Adrenal gland (tissue), 12 donors: ENCODE results near the gene GPR173. TPM values are rescaled to one million over a fixed set of nuclear protein-coding genes. Genes with fewer than 3 reads are reported as not detected.

Source experiments
- DNase-seq, 7 donors: peaks; one replicate each; pipeline ENCODE4 v3.0.0-alpha.2; 2019 to 2020
- H3K27ac ChIP-seq, 5 donors: fragments of 200-600 bp; sonication (generic) in 4 of 5; 1 replicate in 3 of 5; 2 replicates in 2 of 5; pipeline versions ENCODE4 v1.5.1 to v1.8.0; 2016 to 2020; ENCODE audit warnings: mild to moderate bottlenecking in 1 of 5
- H3K27me3 ChIP-seq: fragments of 200-600 bp; 2 replicates; pipeline ENCODE4 v1.8.0; 2021
- H3K36me3 ChIP-seq, 2 donors: fragments of 200-600 bp; replicated peaks in 1 of 2; 1 replicate in 1 of 2; 2 replicates in 1 of 2; pipeline versions ENCODE4 v1.5.1 to v1.8.0; 2018 to 2022
- H3K4me1 ChIP-seq, 2 donors: fragments of 200-600 bp; replicated peaks in 1 of 2; 1 replicate in 1 of 2; 2 replicates in 1 of 2; pipeline versions ENCODE4 v1.5.1 to v1.8.0; 2018 to 2021
- H3K4me3 ChIP-seq, 4 donors: fragments of 200-600 bp; sonication (generic) in 3 of 4; one replicate each; pipeline ENCODE4 v1.5.1; 2016 to 2018
- H3K9me3 ChIP-seq, 3 donors: fragments of 200-600 bp; sonication (generic) in 1 of 3; replicated peaks in 1 of 3; 1 replicate in 2 of 3; 2 replicates in 1 of 3; pipeline versions ENCODE4 v1.5.1 to v1.8.0; 2016 to 2021
- POLR2A ChIP-seq, 2 donors: fragments of 450-650 bp; IDR thresholded peaks; one replicate each; pipeline ENCODE4 v1.6.1; 2017; ENCODE audit warnings: antibody characterized with exemption in 2 of 2, mild to moderate bottlenecking in 2 of 2, moderate library complexity in 1 of 2
- WGBS, 4 donors: extraction: QIAGEN DNeasy Blood & Tissue Kit in 2 of 4; methylation state at CpG; one replicate each; pipeline versions ENCODE4 v1.1.5 to v1.1.7; 2013 to 2017; 5-methylcytosine and 5-hydroxymethylcytosine counted together
- intact Hi-C, 2 donors: fragments of 100-400 bp; cut with DNase I; formaldehyde crosslinking; loops; one replicate each; pipeline versions ENCODE4 v1.14.1 to v1.15.0; 2022 to 2023
- polyA plus RNA-seq, 3 donors: library from polyadenylated mRNA; stranded (reverse); fragments of 200-250 nt in 2 of 3; fragments of 350-450 nt in 1 of 3; fragmentation: Illumina TruSeq in 1 of 3; extraction: RNeasy Lipid Tissue Mini Kit (QIAGEN cat#74804) in 1 of 3; gene quantifications; one replicate each; pipeline ENCODE4 v1.2.3, GENCODE V29; 2013 to 2014
- total RNA-seq, 9 donors: library from RNA; depleted of rRNA in 4 of 9; stranded (reverse); fragments of >200 nt in 4 of 9; fragments of 120-200 nt in 1 of 9; fragmentation: NEBNext Ultra II Directional in 1 of 9; extraction: Animal tissue kit (Norgen Biotek cat#: 25700) in 1 of 9; gene quantifications; one replicate each; pipeline versions ENCODE4 v1.1.0 to v1.2.4, GENCODE V29; 2013 to 2023
- TF ChIP-seq, protein P1 (sequence below), 6 experiments: fragments of 450-650 bp in 4 of 6; fragments of 200-600 bp in 2 of 6; sonication (generic) in 1 of 6; IDR thresholded peaks; 1 replicate in 5 of 6; 2 replicates in 1 of 6; pipeline versions ENCODE4 v1.5.1 to v1.8.0; 2016 to 2021; ENCODE audit warnings: antibody characterized with exemption in 6 of 6, mild to moderate bottlenecking in 2 of 6, moderate library complexity in 1 of 6
- donor health status: healthy with polysubstance abuse.
- donor health status: Bipolar disorder and iron deficiency.
- donor health status: DM: yes; HTN: yes; CAD: no.
- donor health status: DM: no; HTN: no; CAD: no.
- donor health status: DM: no; HTN: no; CAD: no.
- donor health status: DM: yes; HTN: yes; CAD: no.

GPR173 gene
- total and polyA plus RNA-seq, 12 donors = 0.61 to 5.0 (median 2.3) TPM

DNA sequence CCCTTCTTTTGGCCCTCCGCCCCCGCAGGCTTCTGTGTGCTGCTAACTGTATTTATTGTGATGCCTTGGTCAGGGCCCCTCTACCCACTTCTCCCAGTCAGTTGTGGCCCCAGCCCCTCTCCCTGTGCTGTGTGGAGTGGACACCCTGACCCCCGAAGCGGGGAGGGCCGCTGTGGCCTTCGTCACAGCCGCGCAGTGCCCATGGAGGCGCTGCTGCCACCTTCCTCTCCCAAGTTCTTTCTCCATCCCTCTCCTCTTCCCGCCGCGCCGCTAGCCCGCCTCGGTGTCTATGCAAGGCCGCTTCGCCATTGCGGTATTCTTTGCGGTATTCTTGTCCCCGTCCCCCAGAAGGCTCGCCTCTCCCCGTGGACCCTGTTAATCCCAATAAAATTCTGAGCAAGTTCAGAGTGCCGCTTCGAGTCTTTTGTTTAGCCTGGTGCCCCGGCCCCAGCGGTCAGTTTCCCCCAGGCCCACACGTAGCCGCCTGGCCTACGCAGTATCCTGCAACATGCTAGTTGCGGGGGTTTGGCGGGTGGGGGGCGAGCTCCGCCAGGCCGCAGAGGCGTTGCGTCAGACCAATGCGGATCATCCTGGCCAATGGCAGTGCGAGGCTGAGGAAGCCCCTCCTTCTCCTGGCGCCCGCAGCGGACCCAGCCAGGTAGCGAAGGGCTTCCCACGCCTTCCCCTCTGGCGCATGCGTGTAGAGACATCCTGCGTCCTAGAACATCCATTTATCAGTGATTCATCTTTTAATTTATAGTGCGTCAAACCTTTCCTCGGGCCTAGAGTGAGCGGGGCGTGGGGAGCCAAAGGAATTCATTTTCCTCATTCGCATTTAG lies 39.8 kb downstream of the GPR173 start:
- H3K4me1 ChIP-seq = peaks cover 7 to 27% of the 10 kb centered on the region in 2 donors
- WGBS, 4 donors = 14 to 55% (median 31%) methylated on average over 21 to 51 of the region's 51 CpGs
- intact Hi-C loops = no loop called here
- H3K36me3 ChIP-seq = peaks cover 0 to 9% of the 10 kb centered on the region in 2 donors
- TF ChIP-seq, protein P1, sequence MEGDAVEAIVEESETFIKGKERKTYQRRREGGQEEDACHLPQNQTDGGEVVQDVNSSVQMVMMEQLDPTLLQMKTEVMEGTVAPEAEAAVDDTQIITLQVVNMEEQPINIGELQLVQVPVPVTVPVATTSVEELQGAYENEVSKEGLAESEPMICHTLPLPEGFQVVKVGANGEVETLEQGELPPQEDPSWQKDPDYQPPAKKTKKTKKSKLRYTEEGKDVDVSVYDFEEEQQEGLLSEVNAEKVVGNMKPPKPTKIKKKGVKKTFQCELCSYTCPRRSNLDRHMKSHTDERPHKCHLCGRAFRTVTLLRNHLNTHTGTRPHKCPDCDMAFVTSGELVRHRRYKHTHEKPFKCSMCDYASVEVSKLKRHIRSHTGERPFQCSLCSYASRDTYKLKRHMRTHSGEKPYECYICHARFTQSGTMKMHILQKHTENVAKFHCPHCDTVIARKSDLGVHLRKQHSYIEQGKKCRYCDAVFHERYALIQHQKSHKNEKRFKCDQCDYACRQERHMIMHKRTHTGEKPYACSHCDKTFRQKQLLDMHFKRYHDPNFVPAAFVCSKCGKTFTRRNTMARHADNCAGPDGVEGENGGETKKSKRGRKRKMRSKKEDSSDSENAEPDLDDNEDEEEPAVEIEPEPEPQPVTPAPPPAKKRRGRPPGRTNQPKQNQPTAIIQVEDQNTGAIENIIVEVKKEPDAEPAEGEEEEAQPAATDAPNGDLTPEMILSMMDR (IDR thresholded peaks at IDR 0.05) = no peak
- TF ChIP-seq POLR2A (IDR thresholded peaks at IDR 0.05) = peak in 1 of 2 donors; percentile 54
- H3K9me3 ChIP-seq = no peaks in the 10 kb centered on the region
- no peaks in the 10 kb centered on the region for H3K27me3 ChIP-seq
- DNase-seq = peak; percentile 84 to 95 (median 89)
- H3K27ac ChIP-seq = peak overlapping the region; percentile 81 to 93 (median 86)
- H3K4me3 ChIP-seq = peak overlapping the region in 1 of 4 donors; percentile 27

DNA sequence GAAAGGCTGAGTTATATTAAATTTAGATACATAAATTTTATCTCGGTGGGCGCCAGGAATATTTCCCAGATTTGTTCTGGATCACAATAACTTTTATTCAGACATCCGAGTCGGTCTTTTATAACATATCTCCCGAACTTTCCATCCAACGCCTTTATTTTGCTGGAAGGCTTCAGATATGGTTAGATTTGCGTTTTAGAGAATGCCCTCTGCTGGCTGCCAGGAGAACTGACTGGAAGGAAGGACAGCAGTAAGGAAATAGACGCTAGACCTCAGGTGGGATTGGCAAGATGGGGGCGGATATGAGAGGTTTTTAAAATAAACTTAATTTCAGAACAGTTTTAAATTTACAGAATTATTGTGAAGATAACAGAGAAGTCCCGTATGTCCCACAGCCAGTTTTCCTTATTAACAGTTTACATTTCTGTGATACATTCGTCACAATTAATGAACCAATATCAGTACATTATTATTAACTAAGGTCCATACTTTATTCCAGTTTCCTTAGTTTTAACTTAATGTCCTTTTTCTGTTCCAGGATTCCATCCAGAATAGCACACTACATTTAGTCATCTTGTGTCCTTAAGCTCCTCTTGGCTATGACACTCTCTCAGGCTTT lies 40.7 kb downstream of the GPR173 start:
- 9 to 21% (median 15%) methylated on average over 11 of the region's 11 CpGs for WGBS, 4 donors
- TF ChIP-seq, protein P1 (IDR thresholded peaks at IDR 0.05) = peak; percentile 63 to 81 (median 76)
- TF ChIP-seq POLR2A (IDR thresholded peaks at IDR 0.05) = no peak
- H3K9me3 ChIP-seq = no peaks in the 10 kb centered on the region
- peaks cover 0 to 9% of the 10 kb centered on the region in 2 donors for H3K36me3 ChIP-seq
- DNase-seq = peak in 5 of 7 donors; percentile 47 to 83 (median 61)
- intact Hi-C loops = no loop called here
- H3K4me1 ChIP-seq = peaks cover 7 to 20% of the 10 kb centered on the region in 2 donors
- H3K4me3 ChIP-seq = peak overlapping the region in 1 of 4 donors; percentile 27
- no peaks in the 10 kb centered on the region for H3K27me3 ChIP-seq
- H3K27ac ChIP-seq = peak overlapping the region; percentile 81 to 93 (median 86)

DNA sequence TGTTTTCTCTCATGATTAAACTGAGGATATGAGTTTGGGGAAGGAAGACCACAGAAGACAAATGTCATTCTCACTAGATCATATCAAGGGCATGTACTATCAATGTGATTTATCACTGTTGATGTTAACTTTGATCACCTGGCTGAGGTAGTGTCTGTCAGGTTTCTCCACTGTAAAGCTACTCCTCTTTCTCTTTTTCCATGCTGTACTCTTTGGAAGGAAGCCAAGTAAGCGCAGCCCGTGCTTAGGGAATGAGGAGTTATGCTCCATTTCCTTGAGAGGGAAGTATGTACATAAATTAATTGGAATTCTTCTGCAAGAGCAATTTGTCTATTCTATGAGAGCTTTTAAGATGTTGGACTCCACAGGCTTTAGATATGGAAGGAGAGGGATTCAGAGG lies 41.3 kb downstream of the GPR173 start:
- WGBS, 4 donors = 64 to 82% (median 68%) methylated on average over 2 of the region's 2 CpGs
- H3K27ac ChIP-seq = no peak overlapping the region
- H3K36me3 ChIP-seq = peaks cover 0 to 7% of the 10 kb centered on the region in 2 donors
- H3K4me1 ChIP-seq = peaks cover 7 to 23% of the 10 kb centered on the region in 2 donors
- DNase-seq = no peak
- no peak overlapping the region for H3K4me3 ChIP-seq
- TF ChIP-seq, protein P1 (IDR thresholded peaks at IDR 0.05) = no peak
- no peak for TF ChIP-seq POLR2A (IDR thresholded peaks at IDR 0.05)
- H3K27me3 ChIP-seq = no peaks in the 10 kb centered on the region
- H3K9me3 ChIP-seq = no peaks in the 10 kb centered on the region
- intact Hi-C loops = no loop called here

DNA sequence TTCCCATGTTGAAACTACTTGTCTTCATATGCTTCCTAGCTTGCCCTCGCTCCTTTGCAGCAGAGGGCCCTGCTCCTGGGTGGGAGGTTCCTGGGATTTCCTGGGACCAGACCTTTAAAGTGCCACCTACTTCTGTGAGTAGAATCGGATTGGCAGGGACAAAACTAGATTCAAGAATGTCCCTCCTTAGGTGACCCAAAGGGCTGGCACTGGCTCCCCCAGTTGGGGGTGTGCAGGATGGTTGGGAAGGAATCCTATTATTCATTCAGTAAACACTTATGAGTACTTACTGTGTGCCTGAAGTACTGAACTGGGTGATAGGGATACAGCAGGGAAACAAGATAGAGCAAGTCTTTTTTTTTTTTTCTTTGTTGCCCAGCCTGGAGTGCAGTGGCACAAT lies 42.8 kb downstream of the GPR173 start:
- Histone ChIP-seq H3K27ac (peak overlapping the region in 1 of 5 donors; percentile 23), H3K4me3 (no peak overlapping the region), H3K4me1 (peaks cover 0 to 24% of the 10 kb centered on the region in 2 donors), H3K36me3 (no peaks in the 10 kb centered on the region), H3K27me3 (no peaks in the 10 kb centered on the region), H3K9me3 (no peaks in the 10 kb centered on the region)
- TF ChIP-seq, protein P1 (IDR thresholded peaks at IDR 0.05) = no peak
- TF ChIP-seq POLR2A (IDR thresholded peaks at IDR 0.05) = no peak
- intact Hi-C loops = no loop called here
- 82 to 100% (median 88%) methylated on average over 1 to 2 of the region's 2 CpGs for WGBS, 4 donors
- DNase-seq = no peak
